CD14-positive monocyte (primary cell): Measurements from ENCODE around the gene WDR72. TPM values are rescaled to one million over a fixed set of nuclear protein-coding genes. Genes with fewer than 3 reads are reported as not detected.

Source experiments
- DNase-seq, 3 donors: peaks; one replicate each; pipeline ENCODE4 v3.0.0-alpha.2; 2011 to 2022
- H2AFZ ChIP-seq: 2 replicates; pipeline ENCODE4 v1.6.0; 2012; ENCODE audit warnings: mild to moderate bottlenecking, low read depth, low read length, inconsistent platforms; ENCODE audit not compliant: insufficient read depth, poor library complexity, severe bottlenecking
- H3K27ac ChIP-seq, 2 donors: 1 replicate in 1 of 2; 2 replicates in 1 of 2; pipeline ENCODE4 v1.5.1; 2012 to 2013; ENCODE audit warnings: low read length in 2 of 2, control low read depth in 1 of 2, inconsistent platforms in 1 of 2, low read depth in 1 of 2, mild to moderate bottlenecking in 1 of 2
- H3K27me3 ChIP-seq, 2 donors: one replicate each; pipeline versions ENCODE4 v1.6.0 to v1.6.1; 2011 to 2013; ENCODE audit warnings: low read length in 2 of 2; ENCODE audit not compliant: control insufficient read depth in 2 of 2, insufficient read depth in 2 of 2
- H3K36me3 ChIP-seq, 2 donors: replicated peaks in 1 of 2; 1 replicate in 1 of 2; 2 replicates in 1 of 2; pipeline versions ENCODE4 v1.5.1 to v1.6.1; 2012 to 2013; ENCODE audit warnings: low read length in 2 of 2, control low read depth in 1 of 2, inconsistent platforms in 1 of 2, mild to moderate bottlenecking in 1 of 2; ENCODE audit not compliant: insufficient read depth in 2 of 2, control insufficient read depth in 1 of 2
- H3K4me1 ChIP-seq, 2 donors: 1 replicate in 1 of 2; 2 replicates in 1 of 2; pipeline versions ENCODE4 v1.5.1 to v1.6.1; 2012 to 2013; ENCODE audit warnings: low read length in 2 of 2, control low read depth in 1 of 2, inconsistent platforms in 1 of 2, mild to moderate bottlenecking in 1 of 2, moderate library complexity in 1 of 2; ENCODE audit not compliant: insufficient read depth in 2 of 2, control insufficient read depth in 1 of 2
- H3K4me2 ChIP-seq: replicated peaks from 2 replicates; pipeline ENCODE3; 2012; ENCODE audit warnings: low read length, moderate library complexity, mild to moderate bottlenecking; ENCODE audit not compliant: poor library complexity, severe bottlenecking; ENCODE audit errors: extremely low read depth
- H3K4me3 ChIP-seq, 3 experiments: fragments of 200-600 bp in 1 of 3; sonication (generic) in 1 of 3; replicated peaks in 1 of 3; 1 replicate in 2 of 3; 2 replicates in 1 of 3; pipeline ENCODE4 v1.5.1; 2011 to 2013; ENCODE audit warnings: low read length in 3 of 3, mild to moderate bottlenecking in 3 of 3, control low read depth in 2 of 3, low read depth in 2 of 3, inconsistent platforms in 1 of 3, moderate library complexity in 1 of 3
- H3K79me2 ChIP-seq: 2 replicates; pipeline ENCODE4 v1.6.0; 2012; ENCODE audit warnings: mild to moderate bottlenecking, control low read depth, inconsistent platforms, low read length, moderate library complexity; ENCODE audit not compliant: insufficient read depth
- H3K9ac ChIP-seq: 2 replicates; pipeline ENCODE4 v1.6.0; 2017; ENCODE audit warnings: low read length, mild to moderate bottlenecking; ENCODE audit not compliant: insufficient read depth, poor library complexity, severe bottlenecking
- H3K9me3 ChIP-seq, 2 donors: replicated peaks in 1 of 2; 1 replicate in 1 of 2; 2 replicates in 1 of 2; pipeline versions ENCODE4 v1.5.1 to v1.6.1; 2012 to 2013; ENCODE audit warnings: low read length in 2 of 2, control low read depth in 1 of 2; ENCODE audit not compliant: control insufficient read depth in 1 of 2, insufficient read depth in 1 of 2
- H4K20me1 ChIP-seq: 2 replicates; pipeline ENCODE4 v1.6.0; 2012; ENCODE audit warnings: mild to moderate bottlenecking, low read length, control low read depth, moderate library complexity; ENCODE audit not compliant: insufficient read depth
- H3K27ac Mint-ChIP-seq, 7 donors: one replicate each; pipeline ENCODE4 v1.8.0; 2020; ENCODE audit warnings: mild to moderate bottlenecking in 7 of 7, mixed read lengths in 7 of 7, moderate library complexity in 6 of 7, inconsistent platforms in 2 of 7
- H3K27me3 Mint-ChIP-seq, 3 donors: one replicate each; pipeline ENCODE4 v1.8.0; 2021 to 2022; ENCODE audit warnings: low read depth in 3 of 3, mild to moderate bottlenecking in 3 of 3, mixed read lengths in 3 of 3, moderate library complexity in 3 of 3, inconsistent platforms in 1 of 3
- H3K36me3 Mint-ChIP-seq, 2 donors: one replicate each; pipeline ENCODE4 v1.8.0; 2020; ENCODE audit warnings: mixed read lengths in 2 of 2, inconsistent platforms in 1 of 2, mild to moderate bottlenecking in 1 of 2
- H3K4me1 Mint-ChIP-seq: one replicate; pipeline ENCODE4 v1.8.0; 2020; ENCODE audit warnings: mild to moderate bottlenecking, mixed read lengths
- H3K4me3 Mint-ChIP-seq, 2 donors: one replicate each; pipeline ENCODE4 v1.8.0; 2020; ENCODE audit warnings: mild to moderate bottlenecking in 2 of 2, mixed read lengths in 2 of 2, moderate library complexity in 1 of 2
- H3K9me3 Mint-ChIP-seq, 7 donors: one replicate each; pipeline ENCODE4 v1.8.0; 2020 to 2022; ENCODE audit warnings: mixed read lengths in 7 of 7, mild to moderate bottlenecking in 6 of 7, moderate library complexity in 6 of 7, inconsistent platforms in 2 of 7
- CTCF ChIP-seq: fragments of 200-600 bp; IDR thresholded peaks from one replicate; pipeline ENCODE4 v1.8.0; 2022; ENCODE audit warnings: antibody characterized with exemption, mild to moderate bottlenecking
- WGBS: methylation state at CpG from one replicate; pipeline ENCODE4 v1.1.5; 2013; ENCODE audit warnings: missing lambda C conversion rate; ENCODE audit not compliant: insufficient coverage; 5-methylcytosine and 5-hydroxymethylcytosine counted together
- intact Hi-C, 2 donors: fragments of 100-400 bp; cut with micrococcal nuclease; formaldehyde crosslinking; loops; one replicate each; pipeline versions ENCODE4 v1.15.0 to v1.15.1; 2023
- polyA plus RNA-seq, 3 donors: library from polyadenylated mRNA; depleted of rRNA in 1 of 3; unstranded in 2 of 3; stranded (reverse) in 1 of 3; fragments of 300-500 nt in 2 of 3; fragments of >200 nt in 1 of 3; fragmentation: Illumina TruSeq in 2 of 3; gene quantifications; 1 replicate in 2 of 3; 2 replicates in 1 of 3; pipeline ENCODE4 v1.2.3, GENCODE V29; 2012 to 2021

WDR72 gene
- polyA plus RNA-seq, 3 donors = not detected

DNA sequence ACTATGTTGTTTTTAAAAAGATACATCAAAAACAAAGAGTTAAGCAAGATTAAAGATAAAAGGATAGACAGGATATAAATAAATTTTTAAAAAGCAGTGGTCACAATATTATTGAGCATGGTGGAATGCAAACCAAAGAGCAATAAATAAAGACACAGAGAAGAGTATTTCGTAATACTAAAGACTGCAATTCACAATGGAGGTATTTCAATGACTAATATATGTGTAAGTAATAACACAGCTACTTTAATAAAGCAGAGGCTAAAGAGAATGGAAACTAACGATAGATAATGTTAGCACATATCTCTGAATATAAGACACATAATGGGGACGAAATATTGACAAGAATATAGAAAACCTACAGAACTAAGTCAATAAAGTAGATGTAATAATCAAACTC lies 219.6 kb downstream of the WDR72 start:
- no peaks in the 10 kb centered on the region for H3K36me3 Mint-ChIP-seq
- Histone ChIP-seq H3K36me3 (no peaks in the 10 kb centered on the region), H3K9me3 (no peaks in the 10 kb centered on the region), H3K27me3 (no peaks in the 10 kb centered on the region), H3K4me1 (no peaks in the 10 kb centered on the region), H3K27ac (no peak overlapping the region), H3K4me2 (no peak overlapping the region), H3K9ac (no peak overlapping the region), H3K79me2 (no peaks in the 10 kb centered on the region), H2AFZ (no peak overlapping the region), H3K4me3 (no peak overlapping the region), H4K20me1 (no peaks in the 10 kb centered on the region)
- TF ChIP-seq CTCF = no peak
- DNase-seq = no peak
- no CpG with 5 or more reads among the region's 3 CpGs for WGBS
- H3K27ac Mint-ChIP-seq = no peak overlapping the region
- intact Hi-C loops = no loop called here
- peaks cover 4 to 12% (median 8%) of the 10 kb centered on the region in 7 donors for H3K9me3 Mint-ChIP-seq
- H3K4me3 Mint-ChIP-seq = no peak overlapping the region
- no peaks in the 10 kb centered on the region for H3K4me1 Mint-ChIP-seq
- H3K27me3 Mint-ChIP-seq = no peaks in the 10 kb centered on the region

DNA sequence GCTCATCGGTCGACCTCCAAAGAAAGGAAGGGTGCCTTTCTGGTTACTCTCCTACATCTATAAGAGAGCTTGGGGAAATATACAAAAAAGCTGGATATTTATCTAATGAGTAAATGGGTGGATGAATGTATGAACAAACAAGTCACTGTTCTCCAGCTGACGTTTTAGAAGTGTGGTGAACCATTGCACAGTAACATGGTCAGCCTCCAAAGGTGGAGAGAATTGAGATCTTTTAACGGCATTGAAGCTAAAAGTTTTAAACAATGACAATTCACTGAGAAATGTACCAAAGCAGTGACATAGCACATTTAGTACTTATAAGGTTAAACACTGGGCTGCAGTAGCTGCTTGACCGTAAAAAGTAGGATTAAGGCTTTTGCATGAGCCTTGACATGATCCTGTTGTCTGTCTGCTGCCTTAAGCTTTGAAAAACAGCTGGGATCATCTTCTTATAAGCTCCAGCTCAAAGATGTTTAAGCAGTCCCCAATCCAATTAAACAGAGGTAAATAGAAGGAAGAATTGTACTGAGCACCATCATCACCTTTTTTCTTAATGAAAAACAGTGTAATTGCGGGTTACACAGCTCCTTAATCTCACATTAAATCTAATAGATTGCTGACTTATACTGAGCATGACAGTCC lies 222.9 kb downstream of the WDR72 start:
- no peak overlapping the region for H3K4me3 Mint-ChIP-seq
- 90% methylated on average over 2 of the region's 6 CpGs for WGBS
- H3K4me3 ChIP-seq = no peak overlapping the region
- H3K27ac ChIP-seq = no peak overlapping the region
- DNase-seq = no peak
- peaks cover 4 to 13% (median 7%) of the 10 kb centered on the region in 7 donors for H3K9me3 Mint-ChIP-seq
- no peaks in the 10 kb centered on the region for H3K9me3 ChIP-seq
- H4K20me1 ChIP-seq = no peaks in the 10 kb centered on the region
- no peaks in the 10 kb centered on the region for H3K79me2 ChIP-seq
- H3K4me1 ChIP-seq = no peaks in the 10 kb centered on the region
- H3K4me1 Mint-ChIP-seq = no peaks in the 10 kb centered on the region
- no peak overlapping the region for H2AFZ ChIP-seq
- H3K27me3 ChIP-seq = no peaks in the 10 kb centered on the region
- H3K9ac ChIP-seq = no peak overlapping the region
- no peak overlapping the region for H3K27ac Mint-ChIP-seq
- no peaks in the 10 kb centered on the region for H3K36me3 ChIP-seq
- intact Hi-C loops = no loop called here
- H3K36me3 Mint-ChIP-seq = no peaks in the 10 kb centered on the region
- no peak for TF ChIP-seq CTCF
- H3K27me3 Mint-ChIP-seq = no peaks in the 10 kb centered on the region
- no peak overlapping the region for H3K4me2 ChIP-seq
